ENCODE measurements around the gene PCCA.

GRCh38 chr13:100560498-100561157 is 471.7 kb downstream of the PCCA start:
- no peak for TF ChIP-seq ZNF335 (CRISPR knock-in tag; IDR thresholded peaks at IDR 0.05)
- TF ChIP-seq CHD4 (IDR thresholded peaks at IDR 0.05; ENCODE audit: borderline replicate concordance, low read length): no peak
- TF ChIP-seq ZBTB44 (CRISPR knock-in tag; IDR thresholded peaks at IDR 0.05): no peak
- TF ChIP-seq ZNF704 (CRISPR knock-in tag; IDR thresholded peaks at IDR 0.05; ENCODE audit: borderline replicate concordance): no peak
- TF ChIP-seq CTCF (CRISPR knock-in tag; IDR thresholded peaks at IDR 0.05): no peak
- TF ChIP-seq TCF12 (IDR thresholded peaks at IDR 0.05): no peak
- no peak for TF ChIP-seq TCF12 (CRISPR knock-in tag; IDR thresholded peaks at IDR 0.05)
- TF ChIP-seq NR2F6 (IDR thresholded peaks at IDR 0.05): no peak
- no peak for TF ChIP-seq NR2F6 (CRISPR knock-in tag; IDR thresholded peaks at IDR 0.05)
- TF ChIP-seq ZNF274 (CRISPR knock-in tag; IDR thresholded peaks at IDR 0.05): no peak
- no peak for TF ChIP-seq ADNP (CRISPR knock-in tag; IDR thresholded peaks at IDR 0.05)
- TF ChIP-seq ATF1 (CRISPR knock-in tag; IDR thresholded peaks at IDR 0.05): no peak
- TF ChIP-seq YY1 (IDR thresholded peaks at IDR 0.05; ENCODE audit: insufficient read depth, insufficient replicate concordance, low read depth, low read length): no peak
